ENCODE data around the gene ZNF888. TPM values are rescaled to one million over a fixed set of nuclear protein-coding genes. Genes with fewer than 3 reads are reported as not detected.
A peak's percentile ranks its signal among the peaks of the same experiment; 100 is the strongest.
"Not testable (repeated sequence)": the region's sequence is repeated elsewhere in the genome, so short reads cannot be mapped to it uniquely, and the experiment has no call there.

ZNF888 gene
- total and polyA plus RNA-seq, 8 donors: 5.7 to 17.2 (median 13.0) TPM

DNA sequence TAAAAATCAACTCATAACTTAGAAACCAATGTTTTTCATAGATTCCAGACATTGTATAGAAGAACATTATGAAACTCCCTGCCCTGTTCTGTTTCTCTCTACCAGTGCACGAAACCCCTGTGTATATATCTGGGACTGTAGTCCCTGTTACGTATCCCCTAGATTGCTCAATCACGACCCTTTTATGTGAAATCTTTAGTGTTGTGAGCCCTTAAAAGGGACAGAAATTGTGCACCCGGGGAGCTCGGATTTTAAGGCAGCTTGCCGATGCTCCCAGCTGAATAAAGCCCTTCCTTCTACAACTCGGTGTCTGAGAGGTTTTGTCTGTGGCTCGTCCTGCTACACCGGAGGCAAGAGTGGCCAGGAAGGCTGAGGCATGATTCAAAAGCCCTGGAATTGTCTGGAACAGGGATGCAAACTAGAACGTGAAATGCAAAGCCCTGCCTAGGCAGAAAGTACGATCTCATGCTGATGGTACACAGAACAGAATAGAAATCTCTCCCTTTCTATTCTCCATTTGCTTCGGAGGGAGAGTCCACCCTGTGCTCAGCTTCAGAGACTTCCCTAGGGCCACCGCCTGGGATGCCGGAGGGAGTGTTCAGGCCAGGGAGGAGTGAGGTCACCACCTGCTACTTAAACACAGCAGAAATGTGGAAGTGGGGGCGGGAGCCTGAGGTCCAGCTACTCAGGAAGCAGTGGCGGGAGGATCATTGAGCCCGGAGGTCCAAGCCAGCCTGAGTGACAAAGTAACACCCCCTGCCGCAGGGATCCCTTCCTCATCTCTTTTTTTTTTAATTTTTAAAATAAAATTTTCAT lies 758 bp upstream of the ZNF888 start:
- H3K27ac ChIP-seq: peak overlapping the region; percentile 86
- peak in 3 of 4 donors; percentile 46 to 86 (median 86) for DNase-seq
- H3K27me3 ChIP-seq: no peaks in the 10 kb centered on the region
- intact Hi-C loops (cut with DNase I): no loop called here
- peak overlapping the region; percentile 50 to 54 for H3K4me3 ChIP-seq
- H3K4me1 ChIP-seq: peaks cover 5 to 16% of the 10 kb centered on the region in 2 donors
- TF ChIP-seq, protein P1, sequence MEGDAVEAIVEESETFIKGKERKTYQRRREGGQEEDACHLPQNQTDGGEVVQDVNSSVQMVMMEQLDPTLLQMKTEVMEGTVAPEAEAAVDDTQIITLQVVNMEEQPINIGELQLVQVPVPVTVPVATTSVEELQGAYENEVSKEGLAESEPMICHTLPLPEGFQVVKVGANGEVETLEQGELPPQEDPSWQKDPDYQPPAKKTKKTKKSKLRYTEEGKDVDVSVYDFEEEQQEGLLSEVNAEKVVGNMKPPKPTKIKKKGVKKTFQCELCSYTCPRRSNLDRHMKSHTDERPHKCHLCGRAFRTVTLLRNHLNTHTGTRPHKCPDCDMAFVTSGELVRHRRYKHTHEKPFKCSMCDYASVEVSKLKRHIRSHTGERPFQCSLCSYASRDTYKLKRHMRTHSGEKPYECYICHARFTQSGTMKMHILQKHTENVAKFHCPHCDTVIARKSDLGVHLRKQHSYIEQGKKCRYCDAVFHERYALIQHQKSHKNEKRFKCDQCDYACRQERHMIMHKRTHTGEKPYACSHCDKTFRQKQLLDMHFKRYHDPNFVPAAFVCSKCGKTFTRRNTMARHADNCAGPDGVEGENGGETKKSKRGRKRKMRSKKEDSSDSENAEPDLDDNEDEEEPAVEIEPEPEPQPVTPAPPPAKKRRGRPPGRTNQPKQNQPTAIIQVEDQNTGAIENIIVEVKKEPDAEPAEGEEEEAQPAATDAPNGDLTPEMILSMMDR (IDR thresholded peaks at IDR 0.05): no peak
- H3K36me3 ChIP-seq: peaks cover 0 to 15% of the 10 kb centered on the region in 2 donors
- H3K9me3 ChIP-seq: no peaks in the 10 kb centered on the region
- peak; percentile 79 for ATAC-seq

DNA sequence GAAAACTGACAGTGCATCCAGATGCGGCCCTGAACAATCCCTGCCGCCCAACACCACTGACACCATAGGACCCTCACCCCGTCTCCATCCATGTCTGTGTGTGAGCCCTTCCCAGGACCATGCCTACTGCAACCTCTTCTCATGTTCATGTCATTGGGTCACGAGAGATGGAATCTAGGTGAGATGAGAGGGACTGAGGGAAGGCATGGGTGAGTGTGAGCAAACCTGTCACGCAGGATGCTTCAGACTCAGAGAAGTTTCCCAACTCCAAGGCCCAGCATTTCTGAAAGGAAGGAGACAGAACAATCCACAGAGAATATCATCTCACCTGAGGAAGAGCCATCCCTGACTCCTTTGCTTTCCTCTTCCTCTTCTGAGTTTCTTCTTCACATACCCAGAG lies 5.7 kb downstream of the ZNF888 start:
- H3K4me3 ChIP-seq: no peak overlapping the region
- no peaks in the 10 kb centered on the region for H3K27me3 ChIP-seq
- no peaks in the 10 kb centered on the region for H3K9me3 ChIP-seq
- no peak overlapping the region for H3K27ac ChIP-seq
- DNase-seq (no peak), ATAC-seq (no peak)
- intact Hi-C loops (cut with DNase I): no loop called here
- peaks cover under 1 to 3% of the 10 kb centered on the region in 2 donors for H3K4me1 ChIP-seq
- peaks cover 0 to 48% of the 10 kb centered on the region in 2 donors for H3K36me3 ChIP-seq
- TF ChIP-seq, protein P1 (IDR thresholded peaks at IDR 0.05): no peak

DNA sequence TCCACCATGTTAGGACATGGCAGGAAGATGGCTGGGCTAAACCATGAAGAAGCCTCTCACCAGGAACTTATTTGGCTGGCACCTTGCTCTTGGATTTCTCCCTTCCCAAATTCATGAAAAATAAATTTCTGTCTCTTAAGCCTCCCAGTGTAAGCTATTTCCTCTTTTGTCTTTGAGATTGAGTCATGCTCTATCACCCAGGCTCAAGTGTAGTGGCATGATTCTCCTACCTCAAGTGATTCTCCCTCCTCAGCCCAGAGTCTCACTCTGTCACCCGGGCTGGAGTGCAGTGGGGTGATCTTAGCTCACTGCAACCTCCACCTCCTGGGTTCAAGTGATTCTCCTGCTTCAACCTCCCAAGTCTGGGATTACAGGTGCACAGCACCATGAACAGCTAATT lies 12.6 kb downstream of the ZNF888 start:
- DNase-seq (no peak), ATAC-seq (no peak)
- no peak overlapping the region for H3K27ac ChIP-seq
- H3K4me1 ChIP-seq: no peaks in the 10 kb centered on the region
- TF ChIP-seq, protein P1 (IDR thresholded peaks at IDR 0.05): no peak
- H3K9me3 ChIP-seq: peaks cover 0 to 44% of the 10 kb centered on the region in 2 donors
- H3K4me3 ChIP-seq: no peak overlapping the region
- no peaks in the 10 kb centered on the region for H3K27me3 ChIP-seq
- intact Hi-C loops (cut with DNase I): no loop called here
- peaks cover 0 to 95% of the 10 kb centered on the region in 2 donors for H3K36me3 ChIP-seq

DNA sequence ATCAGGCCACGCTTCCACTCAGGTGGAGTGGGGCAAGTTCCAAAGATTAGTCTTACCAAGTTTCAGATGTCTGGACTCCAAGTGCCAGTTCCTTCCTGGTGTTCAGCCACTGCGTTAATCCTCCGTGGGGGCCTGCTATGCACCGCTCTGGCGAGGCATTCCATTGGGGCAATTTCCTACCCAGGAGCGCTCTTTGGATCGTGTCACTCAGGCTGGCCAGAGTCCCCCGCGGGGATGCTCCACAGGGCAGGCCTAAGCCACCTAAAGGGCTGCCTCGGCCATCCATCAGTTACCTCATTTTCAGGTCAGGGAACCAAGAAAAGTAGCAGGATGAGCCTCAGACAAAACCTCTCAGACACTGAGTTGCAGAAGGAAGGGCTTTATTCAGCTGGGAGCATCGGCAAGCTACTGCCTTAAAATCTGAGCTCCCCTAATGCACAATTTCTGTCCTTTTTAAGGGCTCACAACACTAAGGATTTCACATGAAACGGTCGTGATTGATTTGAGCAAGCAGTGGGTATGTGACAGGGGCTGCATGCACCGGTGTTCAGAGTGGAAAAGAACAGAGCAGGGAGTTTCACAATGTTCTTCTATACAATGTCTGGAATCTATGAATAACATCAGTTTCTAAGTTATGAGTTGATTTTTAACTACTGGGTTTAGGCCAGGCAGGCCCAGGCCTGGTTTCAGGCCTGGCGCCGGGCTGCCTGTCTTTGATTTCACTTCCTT lies 19.0 kb downstream of the ZNF888 start:
- Histone ChIP-seq H3K9me3 (peaks cover 0 to 32% of the 10 kb centered on the region in 2 donors), H3K36me3 (peaks cover 0 to 36% of the 10 kb centered on the region in 2 donors)
- DNase-seq; intact Hi-C loops (cut with DNase I); H3K27ac ChIP-seq; H3K4me3 ChIP-seq; H3K4me1 ChIP-seq; H3K27me3 ChIP-seq; ATAC-seq: not testable (repeated sequence)

DNA sequence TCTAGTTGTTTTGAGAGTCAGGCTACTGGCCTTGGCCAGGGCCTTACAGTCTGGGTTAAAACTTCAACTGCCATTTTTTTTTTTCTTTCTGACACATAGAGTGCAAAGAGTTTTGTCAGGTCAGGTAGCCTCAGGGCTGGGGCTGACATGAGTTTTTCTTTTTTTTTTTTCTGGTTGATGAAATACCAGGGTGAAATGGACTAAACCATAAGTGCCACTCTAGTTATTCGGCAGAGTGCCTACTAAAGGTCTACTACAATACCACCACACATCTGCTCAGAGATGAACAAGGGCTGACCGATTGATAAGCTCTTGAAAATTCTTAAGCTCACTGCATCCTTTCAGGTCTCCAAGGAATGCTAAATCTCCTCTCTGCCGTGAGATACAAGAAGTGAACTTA lies 21.4 kb downstream of the ZNF888 start:
- ATAC-seq (no peak), DNase-seq (no peak)
- Histone ChIP-seq H3K27ac (no peak overlapping the region), H3K9me3 (peaks cover 0 to 13% of the 10 kb centered on the region in 2 donors), H3K36me3 (peaks cover 0 to 12% of the 10 kb centered on the region in 2 donors), H3K27me3 (no peaks in the 10 kb centered on the region), H3K4me3 (no peak overlapping the region), H3K4me1 (peaks cover 0 to 4% of the 10 kb centered on the region in 2 donors)
- intact Hi-C loops (cut with DNase I): no loop called here
- TF ChIP-seq, protein P1 (IDR thresholded peaks at IDR 0.05): no peak

DNA sequence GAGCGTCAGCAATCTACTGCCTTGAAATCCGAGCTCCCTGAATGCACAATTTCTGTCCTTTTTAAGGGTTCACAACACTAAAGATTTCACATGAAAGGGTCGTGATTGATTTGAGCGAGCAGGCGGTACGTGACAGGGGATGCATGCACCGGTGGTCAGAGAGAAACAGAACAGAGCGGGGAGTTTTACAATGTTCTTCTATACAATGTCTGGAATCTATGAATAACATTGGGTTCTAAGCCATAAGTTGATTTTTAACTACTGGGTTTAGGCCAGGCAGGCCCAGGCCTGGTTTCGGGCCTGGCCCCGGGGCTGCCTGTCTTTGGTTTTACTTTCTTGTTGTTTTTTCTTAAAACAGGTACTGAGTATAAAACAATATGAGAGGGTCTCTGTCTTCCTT lies 24.6 kb downstream of the ZNF888 start:
- ATAC-seq; H3K4me3 ChIP-seq; DNase-seq; intact Hi-C loops (cut with DNase I); H3K27ac ChIP-seq; H3K9me3 ChIP-seq; H3K36me3 ChIP-seq; H3K27me3 ChIP-seq: not testable (repeated sequence)
- peaks cover 7 to 14% of the 10 kb centered on the region in 2 donors for H3K4me1 ChIP-seq
